GM10248 (cell line): ENCODE measurements around the gene SMARCE1.

ENCODE experiments used
- CTCF ChIA-PET: fragments of 300-600 bp; sonication (Branson Sonifier 250); formaldehyde crosslinking; extraction: SDS; loops from one replicate; lab custom pipeline; 2021; ENCODE audit warnings: antibody characterized with exemption; lab: Yijun Ruan, JAX
- POLR2A ChIA-PET: fragments of 350-650 bp; sonication (Branson Sonifier 250); formaldehyde crosslinking; extraction: SDS; loops from one replicate; lab custom pipeline; 2020; ENCODE audit warnings: antibody characterized with exemption; lab: Yijun Ruan, JAX
- DNase-seq: peaks from one replicate; pipeline ENCODE4 v3.0.0; 2012; ENCODE audit errors: extremely low spot score
- CTCF ChIP-seq: IDR thresholded peaks from 2 replicates; pipeline ENCODE4 v1.5.1; 2012; ENCODE audit warnings: mild to moderate bottlenecking, low read depth; ENCODE audit errors: extremely low read depth, missing control alignments, control extremely low read depth

The SMARCE1 gene

DNA sequence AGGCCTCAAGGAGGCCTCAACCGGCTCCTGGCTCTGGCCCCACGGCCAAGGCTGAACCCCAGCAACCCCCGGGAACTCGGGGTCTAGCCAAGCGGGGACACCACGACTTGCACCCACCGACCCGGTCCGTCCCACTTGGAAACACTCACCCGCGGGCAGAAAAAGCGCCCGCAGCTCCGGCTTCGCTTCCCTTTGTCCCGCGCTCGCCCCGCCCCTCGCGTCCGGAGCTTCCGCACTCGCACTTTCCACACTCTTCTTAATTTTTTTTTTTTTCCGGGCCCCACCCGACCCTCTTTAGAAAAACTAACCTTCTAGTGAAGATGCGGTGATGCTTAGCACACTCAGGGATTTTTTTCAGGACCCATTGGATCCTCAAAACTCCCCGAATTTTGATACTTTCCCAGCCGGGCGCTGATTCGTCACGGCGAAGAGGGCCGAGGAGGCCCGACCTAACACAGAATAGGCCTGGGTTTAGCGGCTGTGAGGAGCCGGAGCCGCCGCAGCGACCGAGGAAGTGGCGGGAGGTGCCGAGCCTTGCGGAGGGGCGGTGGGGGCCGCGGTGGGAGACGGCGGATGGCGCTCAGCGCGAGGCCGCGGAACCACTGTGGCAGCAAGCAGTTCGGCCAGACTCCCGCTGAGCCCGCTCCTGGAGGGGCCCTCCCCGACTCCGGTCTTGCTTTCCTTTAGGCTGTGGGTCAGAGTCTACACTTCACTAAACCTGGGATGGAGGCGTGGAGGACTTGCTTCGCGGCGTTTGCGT lies at the start of gene SMARCE1:
Gene SMARCE1, minus strand, starts transcription at position 195 of the 760 bp plus-strand sequence. CDS start 2,016 bp downstream, outside the sequence.
- no peak for TF ChIP-seq CTCF
- DNase-seq, result peak; percentile 81
- POLR2A ChIA-PET, result interaction anchor here (0.6 to 1.3 kb wide), 4 partner anchors 32 to 115 kb away, joined by 3 to 4 read pairs (median 3); no protein-coding TSS in a partner anchor
- CTCF ChIA-PET, result interaction anchor here (0.9 to 4.5 kb wide), 9 partner anchors 13 to 1018 kb away, joined by 3 to 27 read pairs (median 11); no protein-coding TSS in a partner anchor

- DNase-seq, result no peak
- POLR2A ChIA-PET, result no interaction called here
- CTCF ChIA-PET, result interaction anchor here (1.4 to 1.6 kb wide), 2 partner anchors 9 to 13 kb away, joined by 4 to 5 read pairs; no protein-coding TSS in a partner anchor
- TF ChIP-seq CTCF, result no peak
Observed at GRCh38 chr17:40697297-40697696, 49.7 kb upstream of the SMARCE1 start.

GRCh38 chr17:40696651-40697072 lies 49.0 kb upstream of the SMARCE1 start:
- no peak for TF ChIP-seq CTCF
- no peak for DNase-seq
- POLR2A ChIA-PET, result no interaction called here
- CTCF ChIA-PET, result interaction anchor here (0.7 to 1.6 kb wide), 3 partner anchors 9 to 25 kb away, joined by 3 to 5 read pairs (median 4); no protein-coding TSS in a partner anchor

GRCh38 chr17:40695874-40696472 lies 48.4 kb upstream of the SMARCE1 start:
- CTCF ChIA-PET, result interaction anchor here (1.0 to 1.4 kb wide), 2 partner anchors 9 to 10 kb away, joined by 3 to 4 read pairs; no protein-coding TSS in a partner anchor
- no peak for TF ChIP-seq CTCF
- POLR2A ChIA-PET, result no interaction called here
- DNase-seq, result no peak

DNA sequence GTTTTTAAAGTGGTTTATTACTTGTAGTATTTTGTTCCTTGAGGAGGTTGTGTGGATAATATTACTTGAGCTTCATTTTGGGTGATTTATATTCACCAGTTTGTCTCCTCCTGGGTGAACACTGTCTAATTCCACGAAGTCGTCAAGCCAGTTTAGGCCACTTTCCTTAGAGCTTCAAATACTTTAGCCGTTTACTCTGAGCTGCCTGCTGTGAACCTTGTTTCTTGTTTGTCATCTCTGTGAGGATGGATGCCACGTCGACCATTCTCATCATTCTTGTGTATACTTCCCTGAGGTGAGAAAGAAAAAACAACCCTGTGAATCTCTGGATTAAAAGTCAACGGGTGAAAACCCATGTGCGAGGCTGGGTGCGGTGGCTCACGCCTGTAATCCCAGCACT lies 47.0 kb upstream of the SMARCE1 start:
- ChIA-PET CTCF (interaction anchor here (1.0 to 5.2 kb wide), 4 partner anchors 10 to 112 kb away, joined by 3 to 25 read pairs (median 4); partner anchors contain the start of gene KRT24), POLR2A (no interaction called here)
- DNase-seq, result no peak
- no peak for TF ChIP-seq CTCF

DNA sequence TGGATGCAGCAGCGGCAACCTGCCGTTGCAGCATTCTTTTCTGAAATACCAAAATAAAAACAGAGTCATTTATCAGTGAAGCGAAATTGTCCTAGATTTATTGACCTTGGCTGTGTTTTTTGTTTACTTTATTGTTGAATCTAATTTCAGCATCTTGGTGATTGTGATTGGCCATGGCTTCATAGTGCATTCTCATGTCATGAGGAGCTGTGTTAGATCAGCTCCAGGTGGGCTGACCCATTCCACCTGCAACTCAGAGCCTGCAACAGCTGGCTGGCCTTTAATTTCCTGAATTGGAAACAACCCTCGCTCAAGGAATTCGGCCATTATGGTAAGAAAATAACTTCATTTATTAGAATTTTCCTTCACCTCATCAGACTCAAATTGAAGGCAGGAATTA lies 39.5 kb upstream of the SMARCE1 start:
- CTCF ChIA-PET, result no interaction called here
- POLR2A ChIA-PET, result no interaction called here
- no peak for DNase-seq
- TF ChIP-seq CTCF, result no peak
